ENCODE measurements around the gene CYP1A1.

Gene CYP1A1

DNA sequence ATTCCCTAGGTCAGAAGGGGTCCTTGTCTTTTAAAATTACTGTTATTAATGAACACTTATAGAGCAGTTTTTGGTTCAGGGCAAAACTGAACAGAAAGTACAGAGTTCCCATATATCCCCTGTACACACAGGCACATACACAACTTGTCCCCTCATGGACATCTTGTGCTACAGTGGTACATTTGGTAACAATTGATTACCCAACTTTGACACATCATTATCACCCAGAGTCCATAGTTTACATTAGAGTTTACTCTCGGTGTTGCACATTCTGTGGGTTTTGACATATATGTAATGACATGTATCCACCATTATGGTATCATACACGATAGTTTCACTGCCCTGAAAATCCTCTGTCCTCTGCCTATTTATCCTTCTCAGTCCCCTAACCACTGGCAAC, 28.5 kb downstream of the CYP1A1 start:
- no peak for TF ChIP-seq CTCF (IDR thresholded peaks at IDR 0.05; ENCODE audit: control insufficient read depth, insufficient read depth, low read depth, low read length, missing control alignments)
- H3K4me3 ChIP-seq (ENCODE audit: control insufficient read depth, low read depth, low read length) = no peak overlapping the region
- DNase-seq (ENCODE audit: low read depth) = no peak

GRCh38 chr15:74696398-74696729, 29.0 kb downstream of the CYP1A1 start:
- no peak for TF ChIP-seq CTCF (IDR thresholded peaks at IDR 0.05; ENCODE audit: control insufficient read depth, insufficient read depth, low read depth, low read length, missing control alignments)
- no peak for DNase-seq (ENCODE audit: low read depth)
- H3K4me3 ChIP-seq (ENCODE audit: control insufficient read depth, low read depth, low read length) = peak overlapping the region; percentile 98

DNA sequence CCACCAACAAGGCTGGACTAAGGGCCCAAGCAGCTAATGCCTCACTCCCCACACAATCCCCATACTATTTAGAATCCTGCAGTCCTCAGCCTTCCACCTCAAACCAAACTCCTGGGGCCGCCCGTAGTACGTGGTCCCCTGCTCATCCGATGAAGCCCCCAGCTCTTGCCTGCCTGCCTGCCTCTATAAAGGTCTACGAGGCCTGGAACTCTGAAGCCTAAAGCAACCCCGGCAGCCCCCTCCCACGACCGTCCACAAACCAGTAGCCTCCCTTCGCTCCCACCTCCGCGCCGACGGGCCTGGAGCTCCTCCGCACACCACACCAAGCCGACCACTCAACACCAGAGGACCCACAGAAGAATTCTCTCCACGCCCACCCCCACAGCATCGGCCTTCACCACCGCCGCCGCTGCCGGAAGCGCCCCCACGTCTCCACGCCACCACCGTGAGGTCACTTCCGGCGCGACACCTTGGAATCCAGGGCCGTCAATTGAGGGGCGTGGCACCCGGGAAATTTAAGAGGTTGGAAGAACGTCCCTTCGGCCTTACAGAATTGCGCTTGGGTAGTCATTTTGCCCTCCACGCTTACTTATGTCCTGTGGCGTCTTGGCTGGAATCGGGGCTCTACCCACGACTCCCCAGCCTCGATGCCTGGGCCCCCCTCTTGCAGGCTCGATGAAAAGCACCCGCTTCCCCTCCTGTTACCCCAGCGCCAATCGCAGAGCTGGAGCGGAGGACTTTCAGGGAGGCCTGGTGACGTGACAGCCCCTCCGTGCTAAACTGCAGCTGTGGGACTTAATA, 29.5 kb downstream of the CYP1A1 start, which contains the start of gene EDC3:
EDC3 (minus strand) TSS at position 428 of the 801 bp plus-strand sequence. CDS start 20,900 bp downstream, outside the sequence.
- peak; percentile 16 for DNase-seq (ENCODE audit: low read depth)
- no peak for TF ChIP-seq CTCF (IDR thresholded peaks at IDR 0.05; ENCODE audit: control insufficient read depth, insufficient read depth, low read depth, low read length, missing control alignments)
- peak within 1 kb of the TSS; percentile 98 for H3K4me3 ChIP-seq (ENCODE audit: control insufficient read depth, low read depth, low read length)

DNA sequence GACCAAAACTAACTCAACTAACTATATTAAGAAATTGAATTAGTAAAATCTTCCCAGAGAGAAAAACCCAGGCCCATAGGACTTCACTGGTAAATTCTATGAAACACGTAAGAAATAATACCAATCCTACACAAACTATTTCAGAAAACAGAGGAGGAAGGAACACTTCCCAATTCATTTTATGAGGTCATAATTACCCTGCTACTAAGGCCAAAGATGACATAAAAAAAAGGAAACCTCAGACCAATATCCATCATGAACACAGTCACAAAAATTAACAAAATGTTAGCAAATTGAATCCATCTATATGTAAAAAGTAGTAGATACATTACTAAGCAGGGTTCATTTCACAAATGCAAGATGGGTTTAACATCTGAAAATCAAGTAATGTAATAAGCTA, 33.0 kb downstream of the CYP1A1 start:
- no peak for DNase-seq (ENCODE audit: low read depth)
- no peak overlapping the region for H3K4me3 ChIP-seq (ENCODE audit: control insufficient read depth, low read depth, low read length)
- no peak for TF ChIP-seq CTCF (IDR thresholded peaks at IDR 0.05; ENCODE audit: control insufficient read depth, insufficient read depth, low read depth, low read length, missing control alignments)

- H3K4me3 ChIP-seq (ENCODE audit: control insufficient read depth, low read depth, low read length) = no peak overlapping the region
- no peak for TF ChIP-seq CTCF (IDR thresholded peaks at IDR 0.05; ENCODE audit: control insufficient read depth, insufficient read depth, low read depth, low read length, missing control alignments)
- no peak for DNase-seq (ENCODE audit: low read depth)
Measured at GRCh38 chr15:74683758-74684157, 41.6 kb downstream of the CYP1A1 start.

GRCh38 chr15:74682954-74683353, 42.4 kb downstream of the CYP1A1 start:
- no peak for DNase-seq (ENCODE audit: low read depth)
- TF ChIP-seq CTCF (IDR thresholded peaks at IDR 0.05; ENCODE audit: control insufficient read depth, insufficient read depth, low read depth, low read length, missing control alignments) = no peak
- H3K4me3 ChIP-seq (ENCODE audit: control insufficient read depth, low read depth, low read length) = no peak overlapping the region
